Activated T-cell treated with anti-CD3 and anti-CD28 coated beads for 24 hours (primary cell): ENCODE results near the gene TTC23.

ENCODE experiments used
- DNase-seq: peaks from one replicate; pipeline ENCODE4 v3.0.0-alpha.2; 2020; ENCODE audit warnings: low read depth

The TTC23 gene

DNA sequence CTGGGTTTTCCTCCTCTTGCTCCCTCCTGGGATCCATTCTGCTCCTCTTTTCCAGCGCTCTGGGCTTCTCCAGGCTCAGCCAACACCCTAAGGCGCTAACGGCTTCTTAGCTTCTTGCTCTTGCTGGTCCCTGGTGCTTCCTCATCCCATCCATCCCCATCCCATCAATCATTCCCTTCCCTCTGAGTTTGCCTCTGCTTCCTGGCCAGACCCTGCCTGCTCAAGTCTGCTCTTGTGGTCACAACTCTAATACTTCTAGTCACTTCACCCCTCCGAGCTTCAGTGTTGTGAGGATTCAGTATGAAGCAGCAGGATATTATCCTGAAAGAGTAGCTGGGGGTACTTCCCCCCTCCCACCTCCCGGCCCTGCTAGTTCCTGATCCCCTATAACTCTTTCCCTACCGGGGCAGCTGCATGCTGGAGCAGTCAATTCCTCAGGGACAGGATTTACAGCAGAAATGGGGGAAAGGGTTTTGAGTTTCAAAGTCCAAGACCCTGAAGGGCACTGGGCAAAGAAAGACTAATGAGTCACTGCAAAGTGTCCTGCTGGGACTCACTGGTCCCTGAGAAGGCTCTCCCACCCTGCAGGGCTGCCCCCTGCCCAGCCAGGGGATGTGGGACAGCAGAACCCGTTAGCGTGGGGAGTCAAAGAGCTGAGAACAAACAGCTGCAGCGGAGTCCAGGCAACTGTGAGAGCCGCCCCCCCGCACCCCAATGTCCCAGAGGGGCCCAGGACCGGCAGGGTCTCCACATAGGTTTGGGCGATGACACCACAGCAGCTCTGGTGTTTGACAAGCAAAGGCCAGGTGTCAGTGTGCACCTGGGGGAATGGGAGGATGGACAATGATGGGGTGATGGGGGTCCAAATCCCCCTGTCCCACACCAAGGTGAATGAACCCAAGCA lies 146.8 kb downstream of the TTC23 start:
- DNase-seq, result no peak

DNA sequence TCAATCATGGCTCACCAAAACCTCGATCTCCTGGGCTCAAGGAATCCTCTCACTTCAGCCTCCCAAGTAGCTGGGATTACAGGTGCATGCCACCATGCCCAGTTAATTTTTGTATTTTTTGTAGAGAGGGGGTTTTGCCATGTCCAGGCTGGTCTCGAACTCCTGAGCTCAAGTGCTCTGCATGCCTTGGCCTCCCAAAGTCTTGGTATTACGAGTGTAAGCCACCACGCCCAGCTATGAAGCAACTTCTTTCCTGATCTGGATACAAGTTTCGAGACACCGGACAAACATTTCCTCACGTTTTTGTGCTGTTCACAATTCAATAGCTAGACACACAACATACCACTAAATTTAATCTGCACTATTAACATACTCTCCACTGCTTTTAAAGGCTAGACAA lies 147.9 kb downstream of the TTC23 start:
- no peak for DNase-seq

DNA sequence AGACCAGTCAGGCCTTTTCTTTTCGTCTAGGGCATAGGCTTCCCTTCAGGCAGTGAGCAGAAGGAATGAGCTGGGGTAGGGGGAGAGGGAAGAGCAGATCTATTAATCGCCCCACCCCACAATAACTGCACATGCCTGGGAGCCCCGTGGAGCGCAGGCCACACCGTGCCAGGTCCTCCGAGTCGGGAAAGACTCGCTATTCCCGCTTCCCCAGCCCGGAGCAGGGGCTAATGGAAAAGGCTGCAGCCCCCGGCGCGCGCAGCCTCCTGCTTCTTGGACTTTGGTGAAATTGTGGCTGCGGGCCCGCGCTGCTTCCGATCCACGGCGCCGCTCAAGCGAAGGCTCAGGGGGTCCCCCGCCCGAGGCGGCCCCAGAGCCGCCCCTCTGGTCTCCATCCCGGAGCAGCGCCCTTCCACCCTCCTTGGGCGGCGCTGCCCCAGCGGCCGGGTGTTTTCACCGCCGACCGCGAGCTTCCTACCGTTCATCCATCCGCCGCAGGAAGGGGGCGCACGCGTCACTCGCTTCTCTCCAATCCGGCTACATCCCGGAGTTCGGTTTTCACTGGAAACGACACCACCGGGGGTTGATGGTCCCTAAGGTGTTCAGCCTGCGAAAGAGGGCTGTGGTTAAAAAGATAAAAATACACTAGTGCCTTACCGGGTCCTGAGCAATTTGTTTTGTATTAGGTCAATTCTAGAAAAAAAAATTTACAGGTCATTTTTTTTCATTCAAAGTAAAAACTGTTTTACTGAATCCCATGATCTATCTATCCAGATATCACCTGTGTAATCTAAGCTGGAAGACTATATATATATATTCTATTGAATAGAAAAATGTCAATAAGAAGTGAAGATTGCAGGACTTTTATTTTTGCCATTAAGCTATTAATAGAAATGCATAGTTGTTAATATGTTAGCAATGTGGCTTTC lies 148.9 kb downstream of the TTC23 start:
- peak; percentile 28 for DNase-seq

DNA sequence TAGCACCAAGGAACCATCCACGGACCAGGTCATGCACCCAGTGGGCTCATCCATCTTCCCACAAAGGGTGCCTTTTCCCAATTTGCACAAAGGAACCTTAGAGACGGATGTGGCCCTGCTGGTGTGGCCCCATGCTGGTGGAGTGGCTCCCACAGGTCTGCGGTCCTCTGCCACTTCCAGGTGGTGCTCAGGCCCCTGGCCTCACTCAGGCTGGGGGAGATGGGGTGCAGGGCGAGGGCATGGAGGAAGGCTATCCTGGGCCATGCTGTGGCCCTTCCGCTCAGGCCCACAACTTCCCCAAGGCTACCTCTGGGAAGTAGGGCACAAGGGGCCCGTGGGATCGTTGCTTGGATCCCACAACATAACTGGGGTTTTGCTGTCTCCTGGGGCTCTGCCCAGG lies 149.7 kb downstream of the TTC23 start:
- DNase-seq, result no peak

DNA sequence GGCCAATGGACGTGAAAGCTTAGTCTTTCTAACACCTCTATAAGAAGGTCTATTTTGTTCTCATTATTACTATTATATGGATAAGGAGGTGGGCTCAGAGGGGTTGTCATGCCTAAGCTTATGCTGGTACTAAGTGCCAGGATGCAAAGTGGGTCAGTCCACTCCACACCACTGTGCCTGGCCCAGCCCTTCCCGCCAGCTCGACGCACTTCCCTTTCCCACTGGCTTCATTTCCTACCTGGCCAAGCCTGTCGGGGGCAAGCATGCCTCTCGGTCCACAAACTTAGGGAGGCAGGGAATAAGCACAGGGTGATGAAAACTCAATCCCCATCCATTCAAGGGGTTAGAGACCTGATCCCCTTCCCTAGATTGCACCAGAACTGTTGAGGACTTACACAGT lies 150.4 kb downstream of the TTC23 start:
- no peak for DNase-seq

DNA sequence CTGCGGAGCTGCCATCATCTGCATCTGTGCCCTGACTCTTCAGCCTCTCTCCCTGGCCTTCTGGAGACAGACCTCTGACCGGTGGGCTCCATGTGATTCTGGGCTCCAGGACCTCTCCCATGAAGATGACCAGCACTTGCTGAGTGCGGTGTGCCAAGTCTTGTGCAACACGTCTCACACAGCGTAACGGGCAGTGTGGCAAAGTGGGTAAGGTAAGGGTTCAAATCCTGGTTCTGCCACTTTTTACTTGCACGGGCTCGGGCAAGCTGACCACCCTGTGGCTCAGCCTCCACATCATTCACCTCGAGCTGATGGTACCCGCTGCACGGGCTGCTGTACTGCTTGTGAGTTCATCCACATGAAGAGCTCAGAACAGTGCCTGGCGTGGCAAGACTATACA lies 151.0 kb downstream of the TTC23 start:
- DNase-seq, result no peak

DNA sequence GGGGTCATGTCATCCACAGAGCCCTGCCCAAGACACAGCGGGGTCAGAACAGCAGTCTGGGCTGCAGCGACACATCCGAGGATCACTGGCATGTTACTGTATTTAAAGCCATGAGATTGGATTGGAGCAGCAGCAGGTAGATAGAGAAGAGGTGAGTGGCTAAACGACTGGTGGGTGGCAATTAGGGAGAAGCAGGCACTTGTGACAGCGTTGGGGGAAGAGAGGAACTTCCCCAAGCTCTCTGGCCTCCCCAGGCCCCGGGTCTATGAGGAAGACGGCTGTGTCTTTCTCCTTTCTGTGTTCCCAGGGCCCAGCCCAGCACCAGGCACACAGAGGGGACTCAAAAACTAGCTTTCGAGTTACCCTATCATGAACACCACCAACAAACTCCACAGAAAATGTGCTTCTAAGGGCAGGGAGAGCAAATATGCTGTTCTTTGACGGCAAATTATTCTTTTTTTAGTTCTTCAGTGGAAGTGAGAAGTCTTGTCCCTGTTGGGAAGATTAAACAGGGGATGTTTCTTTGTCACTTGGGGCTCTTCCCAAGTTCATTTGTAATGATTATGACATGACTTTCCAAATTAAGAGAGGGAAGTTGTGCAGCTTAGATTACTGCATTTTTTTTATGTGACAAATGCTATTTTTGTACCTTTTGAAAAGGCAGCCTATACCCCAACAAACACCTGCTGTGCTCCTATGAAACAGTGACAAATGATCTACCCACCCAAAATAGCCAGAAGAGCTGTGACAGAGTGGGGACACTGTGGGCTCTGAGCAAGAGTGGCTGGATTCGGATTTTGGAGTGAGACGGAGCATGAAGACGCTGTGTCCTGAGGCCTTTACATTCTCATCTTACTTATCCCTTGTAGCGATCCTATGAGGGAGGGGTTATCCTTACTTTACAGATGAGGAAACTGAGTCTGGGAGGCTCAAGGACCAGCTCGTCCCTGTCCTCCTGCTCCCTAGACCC lies 151.7 kb downstream of the TTC23 start:
- no peak for DNase-seq

DNA sequence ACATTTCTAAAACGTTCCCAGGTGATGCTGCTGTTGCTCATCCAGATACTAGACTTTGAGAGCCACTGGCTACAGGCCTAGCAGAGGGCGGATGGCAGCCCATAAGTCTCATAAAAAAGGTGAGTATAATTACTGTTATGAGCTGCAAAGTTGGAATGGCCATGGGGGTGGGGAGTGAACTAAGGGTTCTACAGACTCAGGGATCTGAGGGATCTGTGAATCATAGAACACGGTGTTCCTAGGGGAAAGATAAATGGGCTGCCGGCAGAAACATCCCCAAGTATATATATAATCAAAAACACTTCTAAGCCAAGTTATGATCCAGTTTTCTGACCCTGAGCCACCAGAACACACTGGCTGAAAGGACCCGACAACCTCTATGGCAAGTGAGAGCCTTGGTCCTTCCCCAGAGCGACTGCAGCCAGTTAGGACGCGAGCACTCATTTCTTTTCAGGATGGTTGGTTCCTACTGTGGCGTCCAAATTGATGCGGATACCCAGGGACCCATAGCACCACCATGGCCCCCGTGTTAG lies 152.4 kb downstream of the TTC23 start:
- no peak for DNase-seq

DNA sequence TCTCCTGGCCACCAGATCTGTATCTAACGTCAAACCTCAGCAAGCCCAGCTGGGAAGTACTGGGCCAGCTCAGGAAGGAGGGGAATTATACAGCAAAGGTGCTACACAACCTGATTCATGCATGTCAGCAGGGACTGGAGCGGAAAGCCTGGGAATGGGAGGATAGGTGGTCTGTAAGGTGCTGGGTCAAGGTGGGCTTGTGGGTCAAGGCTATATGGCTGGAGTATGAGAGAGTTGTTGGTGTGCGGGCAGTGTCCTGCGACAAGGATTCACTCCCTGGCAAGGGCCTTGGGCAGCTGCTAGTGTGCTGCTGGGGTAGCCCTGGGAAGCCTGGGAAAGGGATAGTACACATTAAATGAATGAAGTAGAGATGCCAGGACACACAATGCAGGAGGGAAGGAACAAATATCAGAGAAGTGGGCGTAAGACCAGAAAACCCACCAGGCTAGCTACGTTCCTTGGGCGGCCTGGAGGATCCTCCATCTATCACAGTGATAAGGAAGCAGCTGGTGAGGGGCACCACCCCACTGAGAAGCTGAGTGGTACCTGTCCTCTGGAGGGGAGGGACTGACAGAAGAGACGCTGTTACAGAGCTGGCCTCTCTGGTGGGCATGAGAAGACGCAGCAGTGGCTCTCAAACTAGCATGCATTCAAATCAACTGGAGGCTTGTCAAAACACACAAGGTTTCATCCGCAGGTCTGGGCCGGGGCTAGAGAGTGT lies 153.0 kb downstream of the TTC23 start:
- no peak for DNase-seq

DNA sequence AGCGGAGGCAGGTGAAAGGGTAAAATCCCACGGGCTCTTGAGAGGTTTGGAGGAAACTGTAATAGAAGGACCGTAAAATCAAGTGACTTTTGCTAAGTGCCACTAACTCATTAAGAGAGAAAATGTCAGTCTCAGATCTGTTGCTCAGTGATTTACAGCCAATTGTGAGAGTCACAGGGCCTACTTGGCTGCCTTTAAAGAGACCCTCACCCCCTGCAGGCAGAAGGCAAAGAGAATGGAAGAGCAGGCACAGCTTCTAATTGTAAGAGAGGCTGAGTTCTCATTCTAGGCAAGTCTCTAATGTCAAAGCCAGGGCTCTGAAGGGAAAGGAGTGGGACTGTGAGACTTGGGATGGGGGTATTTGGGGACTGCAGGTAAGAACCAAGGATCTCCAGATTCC lies 153.8 kb downstream of the TTC23 start:
- DNase-seq, result no peak

DNA sequence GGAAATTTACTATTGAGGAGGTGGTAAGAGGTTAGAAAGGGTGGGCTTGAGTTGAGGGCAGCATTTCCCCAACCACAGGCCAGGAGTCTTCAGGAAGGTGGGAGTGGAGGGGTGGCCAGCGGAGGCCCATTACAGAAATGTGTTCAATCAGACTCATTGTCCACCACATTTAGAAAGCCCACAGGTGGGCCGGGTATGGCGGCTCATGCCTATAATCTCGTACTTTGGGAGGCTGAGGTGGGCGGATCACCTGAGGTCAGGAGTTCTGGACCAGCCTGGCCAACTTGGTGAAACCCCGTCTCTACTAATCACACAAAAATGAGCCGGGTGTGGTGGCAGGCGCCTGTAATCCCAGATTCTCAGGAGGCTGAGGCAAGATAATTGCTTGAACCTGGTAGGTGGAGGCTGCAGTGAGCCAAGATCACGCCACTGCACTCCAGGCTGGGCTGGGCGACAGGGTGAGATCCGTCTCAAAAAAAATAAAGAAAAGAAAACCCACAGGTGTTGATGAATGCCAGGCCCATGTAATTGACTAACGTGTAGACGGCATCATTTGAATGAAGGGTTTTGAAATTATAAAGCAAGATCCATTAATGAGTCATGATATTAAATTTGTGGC lies 156.7 kb downstream of the TTC23 start:
- DNase-seq, result no peak

DNA sequence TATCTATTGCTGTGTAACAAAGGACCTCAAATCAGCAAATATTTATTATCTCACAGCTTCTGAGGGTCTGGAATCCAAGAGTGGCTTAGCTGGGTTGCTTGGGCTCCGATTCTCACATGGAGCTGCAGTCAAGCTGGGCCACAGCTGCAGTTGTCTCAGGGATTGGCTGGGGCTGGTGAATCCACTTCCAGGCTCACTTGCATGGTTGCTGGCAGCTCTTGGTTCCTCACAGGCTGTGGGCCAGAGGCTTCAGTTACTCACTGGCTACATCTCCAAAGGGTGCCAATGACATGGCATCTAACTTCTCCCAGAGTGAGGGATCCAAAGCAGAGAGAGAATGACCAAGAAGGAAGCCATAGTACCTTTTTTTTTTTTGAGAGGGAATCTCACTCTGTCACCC lies 158.4 kb downstream of the TTC23 start:
- DNase-seq, result no peak

DNA sequence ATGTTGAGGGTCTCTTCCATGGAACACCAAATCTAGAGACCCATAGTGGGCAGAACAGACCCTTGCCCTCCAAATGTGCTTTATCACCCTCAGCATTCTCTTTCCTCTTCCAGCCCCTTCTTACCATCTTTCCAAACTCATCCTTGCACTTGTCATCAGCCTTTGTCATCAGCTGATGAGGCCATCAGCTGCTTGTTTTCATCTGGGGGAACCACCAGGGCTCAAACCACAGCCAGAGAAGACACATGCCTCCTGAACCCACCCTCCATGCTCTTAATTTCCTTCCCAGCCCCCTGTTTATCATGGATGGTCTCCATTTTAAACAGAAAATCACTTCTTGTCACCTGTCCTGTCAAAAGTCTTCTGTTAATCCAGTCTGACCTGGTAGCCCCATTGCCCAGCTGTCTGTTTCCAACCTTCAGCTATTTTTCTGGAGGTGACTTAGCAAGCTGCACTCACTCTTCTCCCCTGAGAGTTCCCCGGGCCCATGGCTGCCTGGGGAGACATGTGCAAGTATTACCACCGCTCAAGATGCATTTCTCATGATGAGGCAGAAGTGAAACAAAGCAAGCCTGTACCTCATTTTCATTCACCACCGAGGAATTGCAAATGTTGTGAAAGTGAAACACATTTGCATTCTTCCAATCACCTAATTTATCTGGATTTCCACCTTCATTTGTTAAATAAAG lies 159.2 kb downstream of the TTC23 start:
- DNase-seq, result no peak

DNA sequence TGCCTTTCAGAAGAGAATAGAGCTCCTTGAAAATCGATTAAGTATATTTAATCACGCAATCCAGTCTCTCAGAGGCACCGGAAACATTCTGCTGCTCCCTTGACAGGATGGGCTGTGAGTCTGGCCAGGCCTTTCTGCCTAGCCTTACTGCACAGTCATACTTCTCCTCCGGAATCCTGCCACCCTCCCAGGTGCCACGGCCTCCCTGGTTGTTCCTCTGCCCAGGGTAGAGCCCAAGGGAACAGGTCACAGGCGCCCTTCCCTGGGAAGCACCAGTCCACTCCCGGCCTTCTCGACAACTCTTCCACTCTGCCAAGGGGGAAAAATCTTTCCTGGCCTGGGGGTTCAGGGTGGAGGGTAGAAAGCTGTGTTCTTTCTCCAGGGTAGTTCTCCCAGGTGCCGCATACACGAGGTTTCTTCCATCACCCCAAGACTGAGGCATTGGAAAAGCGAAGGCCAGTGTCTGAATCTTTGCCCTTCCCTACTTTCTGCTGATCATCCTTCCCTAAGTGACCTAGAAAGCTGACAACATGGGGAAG lies 161.9 kb downstream of the TTC23 start:
- DNase-seq, result no peak

DNA sequence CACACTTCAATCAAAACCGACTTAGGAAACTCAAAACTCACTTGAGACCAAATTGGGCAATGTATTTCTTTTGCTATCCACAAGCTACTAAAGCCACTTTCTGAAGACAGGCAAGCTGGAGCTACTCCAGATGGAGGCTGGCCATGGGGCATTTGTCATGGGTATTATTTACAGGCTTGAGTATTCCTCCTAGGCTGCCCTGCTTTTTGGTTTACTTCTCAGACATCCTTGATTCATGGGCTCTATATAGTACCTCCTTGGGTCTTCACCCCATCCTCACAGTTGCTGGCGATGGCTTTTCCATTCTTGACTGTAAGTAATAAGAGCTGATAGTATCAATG lies 163.1 kb downstream of the TTC23 start:
- no peak for DNase-seq
